GM23248 (cell line): ENCODE data around the gene FAM174A. TPM values are rescaled to one million over a fixed set of nuclear protein-coding genes. Genes with fewer than 3 reads are reported as not detected.
A peak's percentile ranks its signal among the peaks of the same experiment; 100 is the strongest.

Experiments used
- DNase-seq: peaks from one replicate; pipeline ENCODE4 v3.0.0-alpha.2; 2015
- H2AFZ ChIP-seq: fragments of 200-600 bp; sonication (generic); 2 replicates; pipeline ENCODE4 v1.6.1; 2016; ENCODE audit warnings: antibody characterized with exemption
- H3F3A ChIP-seq: fragments of 200-600 bp; sonication (generic); 2 replicates; pipeline ENCODE4 v1.6.1; 2016; ENCODE audit warnings: mild to moderate bottlenecking, antibody characterized with exemption, mixed run types; ENCODE audit not compliant: insufficient read depth
- H3K27ac ChIP-seq: fragments of 200-600 bp; sonication (generic); 2 replicates; pipeline ENCODE4 v1.5.1; 2016; ENCODE audit warnings: mild to moderate bottlenecking
- H3K27me3 ChIP-seq: fragments of 200-600 bp; sonication (generic); replicated peaks from 2 replicates; pipeline ENCODE4 v1.6.1; 2016; ENCODE audit warnings: mild to moderate bottlenecking; ENCODE audit not compliant: insufficient read depth
- H3K36me3 ChIP-seq: fragments of 200-600 bp; sonication (generic); 2 replicates; pipeline ENCODE4 v1.6.1; 2016; ENCODE audit warnings: low read depth, mild to moderate bottlenecking
- H3K4me1 ChIP-seq: fragments of 200-600 bp; sonication (generic); 2 replicates; pipeline ENCODE4 v1.6.1; 2016; ENCODE audit warnings: mild to moderate bottlenecking; ENCODE audit not compliant: insufficient read depth
- H3K4me2 ChIP-seq: fragments of 200-600 bp; sonication (generic); one replicate; pipeline ENCODE4 v1.6.1; 2016; ENCODE audit warnings: mild to moderate bottlenecking; ENCODE audit not compliant: unreplicated experiment
- H3K4me3 ChIP-seq: fragments of 200-600 bp; sonication (generic); 2 replicates; pipeline ENCODE4 v1.5.1; 2016; ENCODE audit warnings: mild to moderate bottlenecking
- H3K79me2 ChIP-seq: fragments of 200-600 bp; sonication (generic); 2 replicates; pipeline ENCODE4 v1.6.1; 2016; ENCODE audit warnings: mild to moderate bottlenecking; ENCODE audit not compliant: insufficient read depth
- H3K9ac ChIP-seq: fragments of 200-600 bp; sonication (generic); 2 replicates; pipeline ENCODE4 v1.6.1; 2016; ENCODE audit warnings: mild to moderate bottlenecking
- H3K9me2 ChIP-seq: fragments of 200-600 bp; sonication (generic); 2 replicates; pipeline ENCODE4 v1.6.1; 2016; ENCODE audit warnings: mixed run types, mild to moderate bottlenecking, moderate library complexity; ENCODE audit not compliant: insufficient read depth
- H3K9me3 ChIP-seq: fragments of 200-600 bp; sonication (generic); one replicate; pipeline ENCODE4 v1.6.1; 2017; ENCODE audit warnings: low read depth
- H4K20me1 ChIP-seq: fragments of 200-600 bp; sonication (generic); 2 replicates; pipeline ENCODE4 v1.6.0; 2016; ENCODE audit not compliant: insufficient read depth
- EZH2 ChIP-seq: fragments of 200-600 bp; sonication (generic); IDR thresholded peaks from 2 replicates; pipeline ENCODE4 v1.6.1; 2018; ENCODE audit warnings: antibody characterized with exemption, mild to moderate bottlenecking; ENCODE audit not compliant: insufficient read depth, poor library complexity, severe bottlenecking
- EZH2phosphoT487 ChIP-seq: fragments of 200-600 bp; sonication (generic); IDR thresholded peaks from 2 replicates; pipeline ENCODE4 v1.6.1; 2018; ENCODE audit warnings: antibody characterized with exemption, moderate library complexity, mild to moderate bottlenecking, low read depth; ENCODE audit not compliant: insufficient read depth
- WGBS, 2 experiments: methylation state at CpG; one replicate each; pipeline ENCODE4 v1.1.6; 2015 to 2017; ENCODE audit warnings: low lambda C conversion rate in 2 of 2, low coverage in 1 of 2; ENCODE audit errors: missing lambda C conversion rate in 2 of 2; 5-methylcytosine and 5-hydroxymethylcytosine counted together
- in situ Hi-C: fragments of 300-500 bp; cut with MboI; formaldehyde crosslinking; loops from 2 replicates; pipeline ENCODE4 v1.15.0; 2020
- polyA plus RNA-seq: library from polyadenylated mRNA; unstranded; fragments of >200 nt; fragmentation: Nextera tagmentation; extraction: Ambion mirVana; gene quantifications from 2 replicates; pipeline ENCODE4 v1.2.1, GENCODE V29; 2016
- total RNA-seq: library from RNA; depleted of rRNA; stranded (reverse); fragments of >200 nt; shearing (Covaris generic); gene quantifications from 2 replicates; pipeline ENCODE4 v1.2.3, GENCODE V29; 2014

FAM174A gene
- total and polyA plus RNA-seq, 2 experiments from 2014 or later, result 26.1 to 27.9 TPM

DNA sequence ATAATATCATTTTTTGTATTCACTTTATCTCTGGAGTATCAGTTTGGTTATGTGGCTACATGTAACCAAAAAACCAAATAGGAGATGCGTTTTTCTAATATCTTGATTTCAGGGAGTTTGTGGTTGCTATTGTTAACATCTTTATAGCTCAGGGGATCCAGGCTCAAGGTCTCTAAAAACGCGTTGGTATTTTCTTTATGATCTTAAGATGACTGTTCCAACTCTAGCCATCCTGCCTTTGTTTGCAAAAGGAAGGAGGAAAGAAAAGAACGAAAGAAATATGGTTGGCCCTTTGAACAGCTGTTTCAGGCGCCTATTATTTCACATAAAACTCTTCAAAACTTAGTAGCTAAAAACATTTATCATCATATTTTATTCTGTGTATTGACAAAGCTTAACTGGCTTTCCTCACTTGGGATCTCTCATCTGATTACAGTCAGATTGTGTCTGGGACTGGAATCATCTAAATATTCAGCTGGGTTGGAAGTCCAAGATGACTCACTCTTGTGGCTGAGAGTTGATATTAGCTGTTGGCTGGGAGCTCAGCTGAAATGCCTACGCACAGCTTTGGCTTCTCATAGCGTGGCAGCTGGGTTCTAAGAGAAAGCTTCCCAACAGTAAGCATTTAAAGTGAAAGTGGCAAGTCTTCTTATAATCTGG, 60.1 kb downstream of the FAM174A start:
- in situ Hi-C loops, result no loop called here
- H3K36me3 ChIP-seq, result no peaks in the 10 kb centered on the region
- peak overlapping the region; percentile 79 for H3K27ac ChIP-seq
- no peaks in the 10 kb centered on the region for H3K9me3 ChIP-seq
- peak overlapping the region; percentile 82 for H2AFZ ChIP-seq
- peak overlapping the region; percentile 63 for H3K4me3 ChIP-seq
- DNase-seq, result peak; percentile 97
- no peaks in the 10 kb centered on the region for H3K27me3 ChIP-seq
- H3K4me1 ChIP-seq, result peaks cover 21% of the 10 kb centered on the region
- 1 to 2% methylated on average over 7 of the region's 7 CpGs for WGBS, 2 experiments
- TF ChIP-seq EZH2 (no peak), EZH2phosphoT487 (no peak)
- peak overlapping the region; percentile 61 for H3K9ac ChIP-seq
- H3F3A ChIP-seq, result peaks cover 21% of the 10 kb centered on the region
- peak overlapping the region; percentile 86 for H3K4me2 ChIP-seq
- H3K79me2 ChIP-seq, result no peaks in the 10 kb centered on the region
- H3K9me2 ChIP-seq, result no peaks in the 10 kb centered on the region
- H4K20me1 ChIP-seq, result no peaks in the 10 kb centered on the region

DNA sequence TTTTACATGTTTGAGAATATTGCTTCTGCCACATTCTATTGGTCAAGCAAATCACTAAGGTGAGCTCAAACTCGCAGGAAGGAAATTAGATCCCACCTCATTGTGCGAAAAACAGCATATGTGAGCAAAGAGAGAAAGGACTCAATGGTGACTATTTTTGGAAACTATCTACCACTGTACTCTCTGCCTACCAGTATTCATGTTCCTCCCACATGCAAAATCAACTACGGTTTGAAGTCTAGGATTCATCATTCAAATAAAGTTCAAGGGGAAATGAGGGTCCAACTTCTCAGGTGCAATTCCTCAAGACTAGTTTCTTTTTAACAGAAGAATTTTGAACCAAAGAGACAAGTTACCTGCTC, 60.6 kb downstream of the FAM174A start:
- in situ Hi-C loops, result no loop called here
- Histone ChIP-seq H3F3A (peaks cover 21% of the 10 kb centered on the region), H4K20me1 (no peaks in the 10 kb centered on the region), H3K4me3 (peak overlapping the region; percentile 63), H3K27ac (peak overlapping the region; percentile 79), H3K36me3 (no peaks in the 10 kb centered on the region), H3K4me2 (peak overlapping the region; percentile 86), H3K9me3 (no peaks in the 10 kb centered on the region), H3K9me2 (no peaks in the 10 kb centered on the region), H2AFZ (peak overlapping the region; percentile 82), H3K27me3 (no peaks in the 10 kb centered on the region), H3K4me1 (peaks cover 21% of the 10 kb centered on the region), H3K79me2 (no peaks in the 10 kb centered on the region), H3K9ac (peak overlapping the region; percentile 61)
- WGBS, 2 experiments, result 28 to 46% methylated on average over 3 of the region's 3 CpGs
- no peak for TF ChIP-seq EZH2phosphoT487
- no peak for TF ChIP-seq EZH2
- DNase-seq, result no peak

DNA sequence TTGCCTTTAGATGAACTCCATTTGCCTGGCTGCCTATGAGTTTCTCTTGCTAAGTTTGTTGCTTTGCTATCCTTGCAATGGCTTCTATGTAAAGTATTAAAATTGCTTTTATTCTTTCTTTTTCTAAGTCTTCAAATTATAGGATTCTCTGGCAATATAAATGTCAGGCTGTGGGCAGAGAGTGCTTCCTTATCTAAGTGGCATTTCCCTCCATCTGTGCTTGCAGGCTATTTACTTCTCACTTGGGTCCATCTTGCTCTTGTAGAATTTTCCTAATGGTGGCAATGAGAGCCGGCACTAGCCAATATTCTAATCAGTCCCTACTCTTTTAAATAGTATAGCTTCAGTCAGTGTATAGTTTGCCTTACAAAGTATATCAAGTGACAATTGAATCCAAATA, 63.3 kb downstream of the FAM174A start:
- Histone ChIP-seq H3K79me2 (no peaks in the 10 kb centered on the region), H3K36me3 (no peaks in the 10 kb centered on the region), H3K9ac (no peak overlapping the region), H4K20me1 (no peaks in the 10 kb centered on the region), H3K27ac (no peak overlapping the region), H3K4me3 (no peak overlapping the region), H3K9me3 (no peaks in the 10 kb centered on the region), H3K4me1 (peaks cover 23% of the 10 kb centered on the region), H3K27me3 (no peaks in the 10 kb centered on the region), H3K9me2 (no peaks in the 10 kb centered on the region), H3K4me2 (no peak overlapping the region), H3F3A (peaks cover 21% of the 10 kb centered on the region), H2AFZ (no peak overlapping the region)
- 94 to 100% methylated on average over 1 of the region's 1 CpG for WGBS, 2 experiments
- in situ Hi-C loops, result no loop called here
- no peak for TF ChIP-seq EZH2
- TF ChIP-seq EZH2phosphoT487, result no peak
- DNase-seq, result no peak

DNA sequence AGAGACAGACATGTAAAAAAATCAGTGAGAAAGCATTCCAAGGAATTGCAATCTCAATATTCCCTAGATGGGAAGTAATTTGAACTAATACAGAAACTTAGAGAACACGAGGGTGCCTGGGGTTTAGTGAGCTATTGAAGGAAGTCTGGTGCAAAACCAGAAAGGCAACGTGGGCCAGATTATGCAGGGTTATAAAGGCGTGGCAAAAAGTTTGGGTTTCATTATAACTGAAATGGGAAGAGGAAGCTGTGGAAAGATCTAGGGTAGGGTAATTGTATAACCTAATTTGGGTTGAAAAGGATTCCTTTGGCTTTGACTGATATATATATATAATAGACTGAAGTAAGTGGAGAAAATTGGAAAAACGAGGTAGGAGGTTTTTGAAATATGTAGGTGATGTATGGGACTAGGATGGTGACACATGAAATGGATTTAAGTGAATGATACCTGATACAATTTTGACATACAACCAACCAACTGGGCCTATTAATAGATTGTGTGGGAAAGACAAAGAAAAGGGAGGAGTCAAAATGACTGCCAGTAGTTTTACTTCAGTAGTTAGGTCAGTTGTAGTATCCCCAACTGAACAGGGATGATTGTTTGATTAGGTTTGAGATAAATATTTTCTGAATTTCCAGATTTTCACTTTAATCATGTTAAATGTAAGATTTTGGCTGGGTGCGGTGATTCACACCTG, 65.3 kb downstream of the FAM174A start:
- no peaks in the 10 kb centered on the region for H3K36me3 ChIP-seq
- no peak overlapping the region for H3K9ac ChIP-seq
- DNase-seq, result no peak
- peaks cover 24% of the 10 kb centered on the region for H3K4me1 ChIP-seq
- H3K27me3 ChIP-seq, result no peaks in the 10 kb centered on the region
- H2AFZ ChIP-seq, result no peak overlapping the region
- no peak overlapping the region for H3K4me2 ChIP-seq
- in situ Hi-C loops, result no loop called here
- H3K27ac ChIP-seq, result no peak overlapping the region
- no peaks in the 10 kb centered on the region for H3K9me2 ChIP-seq
- H3K4me3 ChIP-seq, result no peak overlapping the region
- TF ChIP-seq EZH2 (no peak), EZH2phosphoT487 (no peak)
- 82 to 87% methylated on average over 5 of the region's 5 CpGs for WGBS, 2 experiments
- no peaks in the 10 kb centered on the region for H3K79me2 ChIP-seq
- H3F3A ChIP-seq, result peaks cover 7% of the 10 kb centered on the region
- no peaks in the 10 kb centered on the region for H4K20me1 ChIP-seq
- H3K9me3 ChIP-seq, result no peaks in the 10 kb centered on the region
